ENCODE measurements around the gene ATP6V1F. TPM values are rescaled to one million over a fixed set of nuclear protein-coding genes. Genes with fewer than 3 reads are reported as not detected.
A peak's percentile ranks its signal among the peaks of the same experiment; 100 is the strongest.

ATP6V1F gene
- total RNA-seq, 1 donor from 2014 or later: 180 TPM

DNA sequence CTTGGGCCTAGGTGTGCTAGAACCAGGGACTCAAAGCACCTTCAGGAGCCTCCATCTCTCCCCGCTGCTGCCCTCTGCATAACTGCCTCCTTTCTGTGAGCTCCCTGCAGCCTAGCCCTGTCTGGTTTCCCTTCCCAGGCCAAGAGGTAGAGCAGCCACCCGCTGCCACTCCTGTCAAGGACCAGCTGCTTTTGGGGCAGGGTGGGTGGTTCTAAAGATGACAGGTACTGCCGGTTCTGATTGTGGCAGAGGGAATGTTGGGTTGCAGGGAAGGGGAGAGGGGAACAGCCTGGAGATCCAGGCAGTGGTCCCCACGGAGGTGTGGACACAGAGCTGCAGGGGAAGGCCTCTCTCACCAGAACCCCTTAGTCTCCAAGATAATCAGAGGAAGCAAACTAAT lies 36.1 kb upstream of the ATP6V1F start:
- ATAC-seq: no peak
- Histone ChIP-seq H3K27me3 (peaks cover 25% of the 10 kb centered on the region), H3K4me1 (peaks cover 14% of the 10 kb centered on the region), H3K27ac (no peak overlapping the region), H3K9me3 (no peaks in the 10 kb centered on the region), H3K4me3 (no peak overlapping the region), H3K36me3 (no peaks in the 10 kb centered on the region)
- intact Hi-C loops (cut with DNase I): no loop called here
- DNase-seq: no peak
- TF ChIP-seq, protein P1, sequence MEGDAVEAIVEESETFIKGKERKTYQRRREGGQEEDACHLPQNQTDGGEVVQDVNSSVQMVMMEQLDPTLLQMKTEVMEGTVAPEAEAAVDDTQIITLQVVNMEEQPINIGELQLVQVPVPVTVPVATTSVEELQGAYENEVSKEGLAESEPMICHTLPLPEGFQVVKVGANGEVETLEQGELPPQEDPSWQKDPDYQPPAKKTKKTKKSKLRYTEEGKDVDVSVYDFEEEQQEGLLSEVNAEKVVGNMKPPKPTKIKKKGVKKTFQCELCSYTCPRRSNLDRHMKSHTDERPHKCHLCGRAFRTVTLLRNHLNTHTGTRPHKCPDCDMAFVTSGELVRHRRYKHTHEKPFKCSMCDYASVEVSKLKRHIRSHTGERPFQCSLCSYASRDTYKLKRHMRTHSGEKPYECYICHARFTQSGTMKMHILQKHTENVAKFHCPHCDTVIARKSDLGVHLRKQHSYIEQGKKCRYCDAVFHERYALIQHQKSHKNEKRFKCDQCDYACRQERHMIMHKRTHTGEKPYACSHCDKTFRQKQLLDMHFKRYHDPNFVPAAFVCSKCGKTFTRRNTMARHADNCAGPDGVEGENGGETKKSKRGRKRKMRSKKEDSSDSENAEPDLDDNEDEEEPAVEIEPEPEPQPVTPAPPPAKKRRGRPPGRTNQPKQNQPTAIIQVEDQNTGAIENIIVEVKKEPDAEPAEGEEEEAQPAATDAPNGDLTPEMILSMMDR (IDR thresholded peaks at IDR 0.05): no peak

DNA sequence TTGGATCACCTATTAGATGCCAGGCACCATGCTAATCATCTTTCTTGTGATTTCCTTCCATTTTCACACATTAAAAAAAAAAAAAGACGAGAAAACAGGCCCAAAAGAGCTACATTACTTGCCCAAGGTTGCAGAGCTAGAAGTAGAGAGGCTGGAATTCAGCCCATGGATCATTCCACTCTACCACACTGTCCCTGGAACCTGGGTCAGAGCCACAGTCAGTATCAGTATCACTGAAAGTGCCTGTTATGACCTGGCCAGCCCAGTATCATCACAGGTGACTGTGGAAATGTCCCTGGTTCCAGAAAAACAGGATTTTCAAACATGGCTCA lies 35.8 kb upstream of the ATP6V1F start:
- peaks cover 28% of the 10 kb centered on the region for H3K27me3 ChIP-seq
- DNase-seq (no peak), ATAC-seq (no peak)
- intact Hi-C loops (cut with DNase I): no loop called here
- TF ChIP-seq, protein P1 (IDR thresholded peaks at IDR 0.05): no peak
- H3K9me3 ChIP-seq: no peaks in the 10 kb centered on the region
- no peak overlapping the region for H3K27ac ChIP-seq
- H3K4me3 ChIP-seq: no peak overlapping the region
- H3K4me1 ChIP-seq: peaks cover 18% of the 10 kb centered on the region
- H3K36me3 ChIP-seq: no peaks in the 10 kb centered on the region

DNA sequence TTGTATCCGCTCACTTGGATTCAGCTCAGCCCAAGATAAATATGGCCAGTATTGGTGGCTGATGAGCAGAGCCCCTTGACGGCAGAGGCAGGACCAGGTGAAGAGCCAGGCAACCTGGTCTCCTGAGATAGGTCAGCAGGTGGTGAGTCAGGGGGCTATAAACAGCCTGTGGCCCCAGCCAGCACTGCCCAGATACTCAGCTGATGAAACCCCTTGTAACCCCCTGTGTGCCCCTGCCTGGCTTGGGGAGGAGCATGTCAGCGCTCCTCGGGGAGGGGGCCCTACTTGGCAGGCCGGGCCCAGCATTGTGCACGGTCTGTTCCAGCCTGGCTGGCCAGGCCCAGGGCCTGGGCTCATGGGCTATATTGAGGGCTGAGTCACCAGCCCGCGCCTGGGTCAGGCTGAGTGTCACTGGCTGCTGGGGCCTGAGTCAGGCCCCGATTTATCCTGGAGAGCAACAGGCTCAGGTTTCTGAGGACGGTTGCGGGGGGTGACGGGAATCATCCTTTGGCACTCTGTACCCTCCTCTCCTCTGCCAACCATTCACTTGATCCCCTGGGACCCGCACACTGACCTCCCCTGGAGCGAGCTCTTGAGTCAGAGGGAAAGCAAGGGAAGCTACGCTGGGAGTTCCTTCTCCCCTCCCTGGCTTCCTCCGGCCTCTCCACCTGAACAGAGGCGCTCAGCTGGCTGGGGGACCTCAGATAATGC lies 35.3 kb upstream of the ATP6V1F start:
- intact Hi-C loops (cut with DNase I): no loop called here
- DNase-seq (no peak), ATAC-seq (no peak)
- Histone ChIP-seq H3K27ac (no peak overlapping the region), H3K4me3 (no peak overlapping the region), H3K36me3 (no peaks in the 10 kb centered on the region), H3K4me1 (peaks cover 21% of the 10 kb centered on the region), H3K27me3 (peaks cover 34% of the 10 kb centered on the region), H3K9me3 (no peaks in the 10 kb centered on the region)
- TF ChIP-seq, protein P1 (IDR thresholded peaks at IDR 0.05): no peak

GRCh38 chr7:128827971-128828711 lies 34.5 kb upstream of the ATP6V1F start:
- H3K36me3 ChIP-seq: no peaks in the 10 kb centered on the region
- DNase-seq (no peak), ATAC-seq (no peak)
- H3K9me3 ChIP-seq: no peaks in the 10 kb centered on the region
- H3K27ac ChIP-seq: no peak overlapping the region
- H3K4me3 ChIP-seq: no peak overlapping the region
- TF ChIP-seq, protein P1 (IDR thresholded peaks at IDR 0.05): no peak
- peaks cover 22% of the 10 kb centered on the region for H3K4me1 ChIP-seq
- intact Hi-C loops (cut with DNase I): no loop called here
- H3K27me3 ChIP-seq: peaks cover 39% of the 10 kb centered on the region

GRCh38 chr7:128829391-128830166 lies 33.1 kb upstream of the ATP6V1F start:
- Histone ChIP-seq H3K4me3 (peak overlapping the region; percentile 52), H3K27ac (no peak overlapping the region), H3K27me3 (peaks cover 42% of the 10 kb centered on the region), H3K9me3 (no peaks in the 10 kb centered on the region), H3K4me1 (peaks cover 25% of the 10 kb centered on the region), H3K36me3 (no peaks in the 10 kb centered on the region)
- ATAC-seq (no peak), DNase-seq (no peak)
- intact Hi-C loops (cut with DNase I): no loop called here
- TF ChIP-seq, protein P1 (IDR thresholded peaks at IDR 0.05): no peak

All from upper lobe of right lung (tissue), 1 donor.